Stimulated activated naive CD4-positive, alpha-beta T cell (primary cell): ENCODE measurements around the gene DES.

Experiments used
- DNase-seq, 6 experiments: peaks; one replicate each; lab custom pipeline; 2025; lab: John Stamatoyannopoulos, UW

DES gene

GRCh38 chr2:219453671-219454590, 35.8 kb downstream of the DES start:
- DNase-seq: no peak

DNA sequence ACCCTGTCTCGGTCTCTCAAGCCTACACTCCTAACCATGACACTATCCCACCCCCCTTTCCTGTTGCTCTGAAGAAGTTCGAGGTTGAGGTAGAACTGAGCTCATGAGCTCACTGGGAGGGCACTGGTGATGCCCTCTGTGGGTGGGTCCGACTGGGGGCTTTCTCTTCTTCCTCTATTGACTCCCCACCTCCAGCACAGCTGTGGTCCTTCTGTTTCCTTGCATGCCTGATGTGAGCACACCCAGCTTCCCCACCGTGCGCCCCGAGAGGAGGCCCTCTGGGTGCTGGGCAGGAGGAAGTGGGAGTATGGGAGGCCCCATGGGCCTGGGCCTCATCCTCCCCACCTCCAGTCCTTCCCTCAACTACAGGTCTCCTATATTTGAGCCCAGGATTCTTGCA, 37.4 kb downstream of the DES start:
- DNase-seq: no peak

- DNase-seq: no peak
These were observed 39.7 kb downstream of the DES start for GRCh38 chr2:219457784-219458369.

- no peak for DNase-seq
These were observed 40.8 kb downstream of the DES start for GRCh38 chr2:219458996-219459395.

DNA sequence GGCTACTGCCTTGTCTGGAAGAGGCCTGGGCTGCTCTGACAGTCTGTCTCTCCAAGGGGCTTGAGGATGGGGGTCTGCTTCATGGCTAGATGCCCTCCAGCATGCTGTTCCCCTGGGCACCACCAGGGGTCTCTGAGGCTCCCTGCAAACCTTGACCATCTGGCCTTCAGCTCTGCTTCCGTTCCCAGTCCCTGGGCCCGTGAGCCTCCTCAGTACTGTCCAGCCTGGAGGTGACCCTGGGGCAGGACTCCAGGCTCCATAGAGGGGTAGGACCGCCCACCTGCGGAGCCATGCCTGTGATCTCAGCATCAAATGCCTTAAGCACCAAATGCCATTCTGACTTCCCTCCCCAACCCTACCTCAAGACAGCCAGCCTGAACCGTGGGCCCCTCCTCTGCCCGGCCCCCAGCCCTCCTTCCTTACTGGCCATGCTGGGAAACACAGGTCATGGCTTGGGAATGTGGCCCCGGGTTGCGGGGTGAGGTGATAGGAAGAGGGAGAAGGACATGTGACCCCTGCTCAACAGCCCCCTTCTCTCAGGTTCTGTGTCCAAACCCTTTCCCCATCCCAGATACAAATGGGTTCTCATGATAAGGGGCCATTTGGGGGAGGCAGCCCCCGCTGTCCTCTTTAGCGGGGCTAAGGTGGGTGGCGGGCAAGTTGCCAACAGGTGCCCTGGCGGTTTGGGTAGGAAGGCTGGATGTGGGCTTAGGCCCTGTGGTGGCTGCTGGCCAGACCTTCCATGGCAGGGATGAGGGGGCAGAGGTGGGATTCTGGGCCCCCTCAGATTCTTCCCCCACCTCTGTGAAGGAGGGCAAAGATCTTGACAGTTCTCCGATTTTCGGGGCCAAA, 41.5 kb downstream of the DES start:
- DNase-seq: peak in 3 of 6 experiments; percentile 5 to 27 (median 19)

DNA sequence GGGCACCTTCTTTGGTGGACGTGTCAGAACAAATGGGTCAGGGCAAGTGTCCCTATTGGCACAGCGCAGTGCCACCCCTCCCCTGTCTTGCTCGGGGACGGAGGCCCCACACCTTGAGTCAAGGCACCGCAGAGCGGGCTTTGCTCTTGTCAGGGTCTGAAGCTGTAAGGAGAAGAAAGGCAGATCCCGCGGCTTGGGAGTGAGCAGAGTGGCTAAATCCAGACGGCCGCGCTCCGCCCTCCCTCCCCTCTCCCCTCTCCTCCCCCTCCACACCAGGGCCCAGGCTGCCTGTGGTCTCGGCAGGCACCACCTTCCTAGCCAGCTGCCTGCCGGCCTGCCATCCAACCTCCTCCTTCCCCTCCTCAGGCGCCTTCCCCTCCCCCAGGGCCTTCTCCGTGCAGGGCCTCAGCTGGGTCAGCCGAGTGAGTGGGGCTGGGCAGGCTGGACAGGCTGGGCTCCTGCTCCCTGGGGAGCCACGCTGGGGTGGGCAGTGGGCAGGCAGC, 42.3 kb downstream of the DES start:
- DNase-seq: no peak

- no peak for DNase-seq
These were observed 42.9 kb downstream of the DES start for GRCh38 chr2:219461047-219461514.

GRCh38 chr2:219461669-219462068, 43.5 kb downstream of the DES start:
- DNase-seq: no peak

GRCh38 chr2:219462349-219462748, 44.2 kb downstream of the DES start:
- no peak for DNase-seq

- no peak for DNase-seq
These were observed 46.3 kb downstream of the DES start for GRCh38 chr2:219464286-219465032.

DNA sequence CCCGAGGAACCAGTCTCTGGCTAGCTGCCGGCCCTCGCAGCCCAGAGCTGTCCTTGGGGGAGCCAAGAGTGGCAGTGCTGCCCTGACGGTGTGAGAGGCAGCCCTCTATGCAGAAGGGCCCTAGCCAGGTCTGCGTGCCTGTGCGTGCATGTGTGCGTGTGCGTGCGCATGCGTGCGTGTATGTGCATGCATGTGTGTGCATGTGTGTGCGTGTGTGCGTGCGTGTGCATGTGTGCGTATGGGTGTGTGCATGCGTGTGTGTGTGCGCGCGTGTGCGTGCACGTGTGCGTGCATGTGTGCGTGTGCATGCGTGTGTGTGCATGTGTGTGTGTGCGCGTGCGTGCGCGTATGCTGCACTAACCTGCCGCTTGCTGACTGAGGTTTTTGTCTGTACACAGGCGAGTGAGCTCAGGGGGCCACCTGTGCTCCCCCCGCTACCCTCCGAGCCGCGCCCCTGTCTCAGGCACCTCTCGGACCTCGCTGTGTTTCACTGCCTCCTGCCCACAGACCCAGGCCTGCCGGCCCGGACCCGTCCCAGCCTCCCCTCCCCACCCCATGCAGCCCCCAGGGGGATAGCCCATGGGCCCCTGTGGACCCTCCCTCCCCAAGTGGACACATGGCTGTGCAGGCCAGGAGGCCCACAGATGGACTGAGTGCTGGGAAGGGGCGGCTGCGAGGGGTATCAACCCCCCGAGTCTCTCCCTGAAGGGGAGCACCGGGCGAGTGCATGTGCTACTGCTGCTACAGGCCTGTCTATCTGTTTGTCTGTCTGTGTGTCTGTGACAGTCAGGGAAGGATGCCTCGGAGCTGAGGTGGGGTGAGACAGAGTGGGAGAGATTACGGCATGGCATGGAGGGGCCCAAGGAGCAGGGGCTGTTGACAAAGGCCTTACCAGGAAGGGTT, 47.7 kb downstream of the DES start:
- DNase-seq: no peak

GRCh38 chr2:219466816-219467735, 48.9 kb downstream of the DES start:
- no peak for DNase-seq

- DNase-seq: no peak
These were observed 49.5 kb downstream of the DES start for GRCh38 chr2:219467736-219468075.

- no peak for DNase-seq
These were observed 50.4 kb downstream of the DES start for GRCh38 chr2:219468410-219469185.

DNA sequence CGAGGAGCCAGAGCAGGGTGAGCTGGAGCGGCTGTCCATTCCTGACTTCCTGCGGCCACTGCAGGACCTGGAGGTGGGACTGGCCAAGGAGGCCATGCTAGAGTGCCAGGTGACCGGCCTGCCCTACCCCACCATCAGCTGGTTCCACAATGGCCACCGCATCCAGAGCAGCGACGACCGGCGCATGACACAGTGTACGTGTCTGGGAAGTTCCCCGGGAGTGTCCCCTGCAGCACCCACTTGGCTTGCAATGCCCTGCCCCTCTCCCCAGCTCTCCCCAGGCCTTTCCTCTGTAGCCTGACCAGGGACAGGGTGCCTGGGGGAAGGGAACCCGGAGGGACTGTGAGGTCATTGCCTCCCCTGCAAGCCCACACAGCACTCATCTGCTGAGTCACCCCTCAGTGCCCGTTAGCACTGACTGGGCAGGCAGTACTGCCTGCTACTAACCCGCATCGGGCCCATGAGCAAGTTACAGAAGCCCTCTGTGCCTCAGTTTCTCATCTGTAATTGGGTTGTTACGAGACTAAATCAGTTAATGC, 51.1 kb downstream of the DES start:
- no peak for DNase-seq

DNA sequence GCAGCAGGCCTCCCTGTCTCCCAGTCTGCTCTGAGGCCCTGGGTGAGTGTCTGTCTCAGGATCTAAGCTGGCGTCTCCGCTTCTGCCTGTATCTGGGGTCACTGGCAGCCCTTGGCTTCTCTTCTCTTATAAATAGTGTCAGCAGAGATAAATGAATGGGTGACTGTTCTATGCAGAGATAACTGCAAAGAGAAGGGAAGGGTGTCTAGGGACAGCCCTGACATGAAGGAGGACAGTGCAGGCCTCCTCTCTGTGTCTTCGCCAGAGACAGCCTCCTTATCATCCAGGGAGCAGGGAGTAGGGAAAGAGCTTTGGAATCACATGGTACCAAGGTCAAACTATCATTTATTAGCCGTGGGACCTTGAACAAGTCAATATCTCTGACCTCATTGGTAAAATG, 52.3 kb downstream of the DES start:
- no peak for DNase-seq

GRCh38 chr2:219471476-219472371, 53.5 kb downstream of the DES start:
- no peak for DNase-seq
